ENCODE results near the gene TRIM9.
A peak's percentile ranks its signal among the peaks of the same experiment; 100 is the strongest.
"Not testable (repeated sequence)": the region's sequence is repeated elsewhere in the genome, so short reads cannot be mapped to it uniquely, and the experiment has no call there.

Gene TRIM9

DNA sequence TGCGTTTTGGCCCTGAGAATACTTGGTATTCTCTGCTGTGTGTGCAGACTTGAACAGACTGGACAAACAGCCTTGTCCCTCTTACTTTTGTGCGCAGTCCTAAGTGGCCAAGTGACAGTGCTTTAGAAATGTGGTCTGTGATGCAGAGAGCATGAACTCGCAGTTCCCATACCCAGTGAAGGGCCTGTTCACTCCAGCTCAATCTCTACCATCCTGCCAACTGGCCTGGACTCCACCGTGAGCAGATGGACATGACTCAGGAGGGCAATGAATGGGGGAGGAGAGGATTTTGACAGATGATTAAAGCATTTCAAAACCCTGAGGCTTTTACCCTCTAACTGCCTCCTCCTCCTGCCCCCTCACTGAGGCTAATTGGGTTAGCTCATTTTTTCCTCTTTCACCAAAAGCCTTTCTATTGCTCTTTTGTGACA, 88.1 kb downstream of the TRIM9 start:
- H3K27ac Mint-ChIP-seq = no peak overlapping the region
- DNase-seq (ENCODE audit: low spot score in 2 of 2) = no peak
- H3K4me3 Mint-ChIP-seq = no peak overlapping the region
- H3K4me1 Mint-ChIP-seq = no peaks in the 10 kb centered on the region
- no peaks in the 10 kb centered on the region for H3K9me3 Mint-ChIP-seq
- no peaks in the 10 kb centered on the region for H3K36me3 Mint-ChIP-seq
- peak; percentile 76 for ATAC-seq

DNA sequence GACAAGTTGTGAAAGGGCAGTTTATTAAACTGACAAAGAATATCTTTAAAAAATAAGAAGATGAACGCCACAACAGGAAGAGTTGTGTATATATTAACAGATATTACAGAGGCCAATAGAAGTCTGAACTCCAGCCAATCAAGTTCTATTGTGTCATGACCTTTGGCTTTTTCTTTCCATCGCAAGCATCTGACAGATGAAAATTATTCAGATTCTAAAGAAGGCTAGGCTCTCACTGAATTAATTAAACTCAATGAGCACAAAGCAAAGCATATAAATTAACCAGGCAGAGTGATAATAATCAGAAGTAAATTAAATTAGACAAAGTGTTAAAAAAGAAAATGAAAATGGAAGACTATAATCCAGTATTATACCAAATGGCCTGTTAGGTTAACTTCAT, 88.6 kb downstream of the TRIM9 start:
- H3K27ac Mint-ChIP-seq = no peak overlapping the region
- no peak overlapping the region for H3K4me3 Mint-ChIP-seq
- DNase-seq (ENCODE audit: low spot score in 2 of 2) (no peak), ATAC-seq (no peak)
- H3K9me3 Mint-ChIP-seq = no peaks in the 10 kb centered on the region
- H3K4me1 Mint-ChIP-seq = no peaks in the 10 kb centered on the region
- no peaks in the 10 kb centered on the region for H3K36me3 Mint-ChIP-seq

DNA sequence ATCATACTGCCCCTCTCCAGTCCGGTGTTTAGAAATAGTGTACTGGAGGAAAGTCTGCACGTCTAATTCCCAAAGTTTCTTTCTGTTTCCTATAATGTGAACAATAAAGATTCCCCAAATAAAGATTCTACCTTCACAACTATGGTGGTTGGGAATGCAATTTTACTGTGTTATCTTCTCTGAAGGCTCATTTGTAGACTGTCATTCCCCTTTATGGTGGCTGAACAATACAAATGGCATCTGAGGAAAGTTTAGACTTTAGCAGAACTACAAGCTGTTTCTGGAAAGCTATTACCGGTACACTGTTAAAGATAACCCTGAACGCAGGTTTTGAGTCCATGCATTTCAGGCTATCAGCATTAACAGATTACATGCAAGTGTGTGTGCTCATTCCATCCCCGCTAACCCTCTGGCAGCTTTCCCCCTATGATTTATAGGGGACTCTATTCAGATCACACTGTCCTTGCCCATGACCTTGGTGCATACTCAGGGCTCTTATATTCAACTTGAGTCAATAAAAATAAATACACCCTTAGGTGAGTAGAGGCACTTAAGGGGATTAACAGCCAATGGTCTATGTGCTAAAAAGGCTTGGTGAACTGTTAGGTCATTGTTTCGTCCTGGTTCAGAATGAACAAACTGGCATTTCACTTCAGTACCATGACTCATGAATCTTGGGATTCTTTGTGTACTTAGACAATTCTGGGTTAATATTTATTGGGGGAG, 89.9 kb downstream of the TRIM9 start:
- H3K27ac Mint-ChIP-seq = no peak overlapping the region
- no peaks in the 10 kb centered on the region for H3K4me1 Mint-ChIP-seq
- no peaks in the 10 kb centered on the region for H3K36me3 Mint-ChIP-seq
- ATAC-seq (peak; percentile 37), DNase-seq (ENCODE audit: low spot score in 2 of 2) (no peak)
- no peak overlapping the region for H3K4me3 Mint-ChIP-seq
- H3K9me3 Mint-ChIP-seq = no peaks in the 10 kb centered on the region

DNA sequence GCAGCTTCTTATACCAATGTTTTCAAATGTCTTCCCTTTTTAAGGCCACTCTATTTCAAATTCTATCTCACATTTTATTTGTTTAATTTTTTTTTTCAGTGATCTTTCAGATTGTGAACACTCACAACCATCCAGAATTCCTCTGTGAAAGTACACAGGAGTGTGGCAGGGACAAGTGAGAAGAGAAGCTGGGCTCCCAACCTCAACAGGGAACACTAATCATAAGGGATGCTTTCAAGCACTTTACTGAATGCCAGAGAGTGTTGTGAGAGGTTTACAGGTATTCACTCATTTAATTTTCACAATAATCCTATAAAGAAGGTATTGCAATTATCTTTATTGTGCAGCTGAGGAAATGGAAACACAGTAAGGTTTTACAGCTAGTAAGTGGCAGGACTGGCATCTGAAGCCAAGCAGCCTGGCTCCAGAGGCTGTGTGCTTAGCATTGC, 90.5 kb downstream of the TRIM9 start:
- Mint-ChIP-seq H3K36me3 (no peaks in the 10 kb centered on the region), H3K27ac (no peak overlapping the region), H3K9me3 (no peaks in the 10 kb centered on the region), H3K4me1 (no peaks in the 10 kb centered on the region), H3K4me3 (no peak overlapping the region)
- no peak for ATAC-seq
- DNase-seq (ENCODE audit: low spot score in 2 of 2) = no peak

DNA sequence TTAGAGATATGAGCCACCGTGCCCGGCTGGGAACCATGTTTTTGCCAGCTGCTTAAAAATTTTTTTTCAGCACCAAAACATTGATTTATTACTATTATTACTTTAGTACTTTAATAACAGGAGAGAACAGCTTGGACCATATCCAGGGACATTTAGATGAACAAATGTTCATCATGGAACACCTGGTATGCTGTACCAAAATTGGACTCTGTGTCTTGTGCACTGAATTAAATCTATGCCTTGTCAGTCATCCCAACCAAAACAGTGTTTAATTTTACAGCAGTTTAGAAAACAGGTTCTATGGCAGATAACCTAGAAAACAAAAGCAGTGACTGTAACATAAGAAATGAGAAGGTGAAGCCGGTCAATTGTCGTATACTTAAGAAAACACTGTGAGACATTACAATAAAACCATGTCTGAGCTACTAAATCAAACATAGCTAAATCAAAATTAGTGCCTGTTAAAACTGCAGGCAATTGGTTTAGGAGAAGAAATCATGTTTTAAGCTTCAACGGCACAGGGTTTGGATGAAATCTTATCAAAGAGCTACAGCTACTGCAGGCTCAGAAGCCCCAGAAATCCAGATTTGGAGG, 92.4 kb downstream of the TRIM9 start:
- H3K27ac Mint-ChIP-seq = no peak overlapping the region
- no peaks in the 10 kb centered on the region for H3K36me3 Mint-ChIP-seq
- H3K4me3 Mint-ChIP-seq = no peak overlapping the region
- DNase-seq (ENCODE audit: low spot score in 2 of 2) (no peak), ATAC-seq (no peak)
- H3K4me1 Mint-ChIP-seq = no peaks in the 10 kb centered on the region
- H3K9me3 Mint-ChIP-seq = no peaks in the 10 kb centered on the region

DNA sequence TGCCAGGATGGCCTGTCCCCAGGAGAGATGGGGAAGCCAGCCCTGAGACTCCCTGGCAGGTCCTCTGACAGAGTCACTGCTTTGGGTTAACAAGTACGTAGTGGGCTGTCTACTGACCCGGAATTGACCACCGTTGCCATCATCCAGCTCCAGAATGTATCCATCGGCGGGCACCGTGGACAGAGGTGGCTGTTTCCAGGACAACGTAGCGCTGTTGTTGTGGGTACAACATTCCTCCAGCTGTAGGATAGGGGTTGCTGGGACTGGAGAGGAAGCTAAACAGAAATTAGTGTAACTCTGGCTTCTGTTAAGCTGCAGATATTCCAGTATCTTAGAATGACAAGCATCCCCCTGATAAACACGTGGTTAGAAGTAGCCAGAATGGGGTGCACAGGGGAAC, 94.3 kb downstream of the TRIM9 start:
- Mint-ChIP-seq H3K36me3 (no peaks in the 10 kb centered on the region), H3K9me3 (no peaks in the 10 kb centered on the region)
- ATAC-seq = no peak

DNA sequence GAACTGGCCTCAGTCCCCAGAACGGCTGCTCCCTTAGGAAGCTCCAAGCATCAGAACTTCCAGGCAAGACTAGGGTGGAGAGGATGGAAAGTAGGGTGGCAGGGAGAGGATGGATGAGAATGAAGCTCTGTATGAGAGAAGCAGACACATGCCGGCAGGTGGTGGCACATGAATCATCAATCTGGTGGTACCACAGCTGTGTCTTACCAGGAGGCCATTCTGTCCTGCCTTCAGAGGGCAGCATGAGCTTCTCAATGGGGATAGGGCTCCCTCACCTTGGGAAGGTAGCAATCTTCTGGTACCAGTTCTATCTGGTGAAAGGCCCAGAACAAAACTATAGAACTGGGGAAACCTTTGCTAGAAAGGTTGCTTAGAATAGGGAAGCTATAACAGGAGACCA, 95.2 kb downstream of the TRIM9 start:
- Mint-ChIP-seq H3K27ac (no peak overlapping the region), H3K36me3 (no peaks in the 10 kb centered on the region), H3K9me3 (no peaks in the 10 kb centered on the region), H3K4me3 (no peak overlapping the region), H3K4me1 (no peaks in the 10 kb centered on the region)
- ATAC-seq (no peak), DNase-seq (ENCODE audit: low spot score in 2 of 2) (no peak)

More for the DNA sequence above, 94.3 kb downstream of the TRIM9 start:
- no peak overlapping the region for H3K27ac Mint-ChIP-seq
- DNase-seq (ENCODE audit: low spot score in 2 of 2) = no peak
- no peak overlapping the region for H3K4me3 Mint-ChIP-seq
- no peaks in the 10 kb centered on the region for H3K4me1 Mint-ChIP-seq

DNA sequence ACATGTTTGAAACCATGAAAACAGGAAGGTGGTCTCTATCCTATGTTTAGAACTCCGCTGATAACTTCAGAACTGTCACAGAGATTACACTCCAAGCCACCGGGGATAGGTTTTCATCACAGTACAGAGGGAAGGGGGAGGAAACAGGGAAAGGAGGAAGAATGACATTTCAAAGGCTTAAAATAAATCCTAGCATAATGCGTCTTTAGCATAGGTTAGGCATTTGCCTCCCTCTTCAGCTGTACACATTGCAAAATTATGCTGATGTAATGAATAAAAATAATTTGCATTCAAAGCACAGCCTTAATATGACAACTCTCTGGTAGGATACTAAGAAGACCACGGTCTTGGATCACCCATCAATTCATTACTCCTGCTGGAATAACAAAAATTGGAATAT, 96.3 kb downstream of the TRIM9 start:
- DNase-seq (ENCODE audit: low spot score in 2 of 2) (no peak), ATAC-seq (no peak)
- Mint-ChIP-seq H3K9me3 (no peaks in the 10 kb centered on the region), H3K27ac (no peak overlapping the region), H3K4me1 (no peaks in the 10 kb centered on the region), H3K4me3 (no peak overlapping the region), H3K36me3 (no peaks in the 10 kb centered on the region)

DNA sequence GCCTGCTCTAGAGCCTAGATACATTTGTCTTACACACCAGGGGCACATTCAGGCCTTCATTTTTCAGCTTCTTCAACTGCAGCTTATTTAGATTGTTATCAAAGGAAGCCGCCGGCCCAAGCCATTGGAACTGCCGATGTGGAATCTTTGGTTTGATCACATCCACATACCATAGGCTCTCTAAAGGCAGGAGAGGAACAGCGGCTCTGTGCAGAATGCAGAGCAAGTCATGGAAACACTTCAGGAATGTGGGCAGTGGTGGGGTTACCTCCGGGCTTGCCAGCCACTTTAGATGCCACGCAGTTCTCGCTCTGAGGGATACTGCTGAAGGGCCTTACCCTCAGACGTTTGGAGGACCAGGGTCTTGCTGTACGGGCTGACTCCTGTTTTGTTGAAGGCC, 97.2 kb downstream of the TRIM9 start:
- ATAC-seq = peak; percentile 8
- no peak overlapping the region for H3K27ac Mint-ChIP-seq
- no peak overlapping the region for H3K4me3 Mint-ChIP-seq
- no peaks in the 10 kb centered on the region for H3K36me3 Mint-ChIP-seq
- no peaks in the 10 kb centered on the region for H3K9me3 Mint-ChIP-seq
- DNase-seq (ENCODE audit: low spot score in 2 of 2) = no peak
- no peaks in the 10 kb centered on the region for H3K4me1 Mint-ChIP-seq

DNA sequence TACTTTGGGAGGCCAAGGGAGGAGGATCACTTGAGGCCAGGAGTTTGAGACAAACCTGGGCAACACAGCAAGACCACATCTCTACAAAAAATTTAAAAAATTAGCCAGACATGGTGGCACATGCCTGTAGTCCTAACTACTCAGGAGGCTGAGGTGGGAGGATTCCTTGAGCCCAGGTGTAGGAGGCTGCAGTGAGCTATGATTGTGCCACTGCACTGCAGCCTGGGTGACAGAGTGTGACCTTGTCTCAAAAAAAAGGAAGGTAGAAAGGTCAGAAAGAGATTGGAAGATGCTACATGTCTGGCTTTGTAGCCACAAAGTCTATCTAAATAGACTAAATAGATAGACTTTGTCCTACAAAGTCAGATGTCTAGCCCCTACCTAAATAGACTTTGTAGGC, 100.7 kb downstream of the TRIM9 start:
- not testable (repeated sequence) for DNase-seq (ENCODE audit: low spot score in 2 of 2); H3K4me1 Mint-ChIP-seq; H3K9me3 Mint-ChIP-seq; H3K4me3 Mint-ChIP-seq; ATAC-seq; H3K27ac Mint-ChIP-seq; H3K36me3 Mint-ChIP-seq

DNA sequence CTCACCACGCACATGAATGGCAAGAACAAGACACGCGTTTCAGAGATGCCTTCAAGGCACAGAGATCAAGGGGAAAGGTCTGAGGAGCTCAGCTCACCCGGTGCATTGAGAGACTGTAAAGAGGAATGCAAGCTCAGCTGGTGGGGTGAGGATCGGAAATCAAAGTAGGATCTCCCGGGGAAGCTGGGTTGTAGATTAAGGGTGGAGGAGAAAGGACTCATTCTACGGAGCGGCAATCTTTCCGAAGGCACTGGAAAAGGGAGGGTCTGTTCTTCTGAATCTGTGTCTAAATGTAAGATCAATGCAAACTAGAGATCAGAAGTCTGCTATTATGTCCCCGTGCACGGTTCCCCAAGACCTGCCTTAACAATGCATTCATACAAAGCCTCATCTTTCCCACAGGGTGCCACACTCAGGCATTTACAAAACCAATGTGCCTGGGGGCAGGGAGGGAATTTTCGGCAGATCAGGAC, 109.0 kb downstream of the TRIM9 start:
- H3K36me3 Mint-ChIP-seq = no peaks in the 10 kb centered on the region
- DNase-seq (ENCODE audit: low spot score in 2 of 2) (no peak), ATAC-seq (no peak)
- H3K9me3 Mint-ChIP-seq = no peaks in the 10 kb centered on the region
- no peaks in the 10 kb centered on the region for H3K4me1 Mint-ChIP-seq
- no peak overlapping the region for H3K4me3 Mint-ChIP-seq
- no peak overlapping the region for H3K27ac Mint-ChIP-seq

DNA sequence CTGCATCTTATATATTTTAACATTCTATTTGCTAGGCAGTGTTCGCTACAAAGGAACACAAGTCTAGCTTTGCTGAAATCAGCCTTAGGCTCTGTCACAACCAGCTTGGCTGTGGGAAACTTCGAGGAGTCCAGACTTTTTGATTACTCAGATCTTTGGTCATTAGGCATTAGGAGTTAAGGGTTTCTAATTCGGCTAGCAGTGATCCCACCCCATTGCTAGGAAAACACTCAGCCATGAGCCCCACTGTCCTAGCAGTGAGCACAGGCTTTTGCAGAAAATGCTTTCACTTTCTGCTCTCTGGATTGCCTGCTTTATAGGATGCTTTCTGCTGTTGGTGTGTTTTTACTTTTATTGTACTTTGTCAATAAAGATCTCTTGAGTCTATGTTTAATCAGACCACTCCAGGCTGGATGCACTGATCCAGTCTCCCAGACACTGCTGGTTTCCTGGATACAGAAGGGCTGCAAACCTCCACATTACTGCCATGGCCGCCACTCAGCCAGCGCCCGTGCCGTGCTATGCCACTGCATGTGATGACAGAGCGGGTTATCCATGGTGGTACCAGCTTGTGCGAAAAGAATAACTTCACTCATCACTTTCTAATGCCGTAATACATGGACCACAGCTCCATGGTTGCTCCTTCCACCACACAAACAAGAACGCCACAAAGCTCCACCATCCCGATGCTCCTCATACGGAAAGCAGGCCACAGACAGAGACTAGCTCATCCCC, 109.6 kb downstream of the TRIM9 start:
- H3K9me3 Mint-ChIP-seq = no peaks in the 10 kb centered on the region
- ATAC-seq (no peak), DNase-seq (ENCODE audit: low spot score in 2 of 2) (no peak)
- H3K36me3 Mint-ChIP-seq = no peaks in the 10 kb centered on the region
- H3K27ac Mint-ChIP-seq = no peak overlapping the region
- H3K4me3 Mint-ChIP-seq = no peak overlapping the region
- H3K4me1 Mint-ChIP-seq = no peaks in the 10 kb centered on the region

DNA sequence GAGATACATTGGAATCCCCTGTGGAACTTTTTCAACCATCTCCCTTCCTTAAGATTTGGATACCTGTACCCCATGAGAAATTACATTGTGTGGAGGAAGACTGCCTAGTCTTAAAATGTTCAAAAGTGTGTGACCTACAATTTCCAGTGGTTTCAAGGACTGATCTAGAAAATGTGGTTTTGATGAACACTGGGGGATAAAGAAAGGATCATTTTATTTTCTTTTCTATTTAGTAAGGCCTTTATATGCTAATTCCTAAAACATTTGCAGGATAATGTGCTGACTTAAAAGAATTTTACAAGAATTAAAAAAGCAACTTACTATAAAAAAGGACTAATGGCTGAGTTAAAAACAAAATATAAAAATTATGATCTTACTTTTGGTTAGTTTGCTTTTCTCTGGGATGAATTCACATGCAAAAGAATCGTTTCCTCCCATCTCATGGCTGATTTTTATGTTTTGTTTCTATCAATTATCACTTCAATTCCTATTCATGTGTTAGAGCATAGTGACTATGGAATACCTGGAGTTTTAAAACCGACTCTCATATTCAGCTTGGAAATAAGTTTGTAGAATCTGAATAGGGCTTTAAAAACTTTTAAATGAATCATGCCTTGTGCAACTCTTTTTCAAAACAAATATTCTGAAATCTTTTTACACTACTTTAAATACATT, 110.7 kb downstream of the TRIM9 start:
- no peak for DNase-seq (ENCODE audit: low spot score in 2 of 2)
- no peaks in the 10 kb centered on the region for H3K4me1 Mint-ChIP-seq
- H3K4me3 Mint-ChIP-seq = no peak overlapping the region
- H3K9me3 Mint-ChIP-seq = no peaks in the 10 kb centered on the region
- no peak for ATAC-seq
- H3K27ac Mint-ChIP-seq = no peak overlapping the region
- H3K36me3 Mint-ChIP-seq = no peaks in the 10 kb centered on the region

DNA sequence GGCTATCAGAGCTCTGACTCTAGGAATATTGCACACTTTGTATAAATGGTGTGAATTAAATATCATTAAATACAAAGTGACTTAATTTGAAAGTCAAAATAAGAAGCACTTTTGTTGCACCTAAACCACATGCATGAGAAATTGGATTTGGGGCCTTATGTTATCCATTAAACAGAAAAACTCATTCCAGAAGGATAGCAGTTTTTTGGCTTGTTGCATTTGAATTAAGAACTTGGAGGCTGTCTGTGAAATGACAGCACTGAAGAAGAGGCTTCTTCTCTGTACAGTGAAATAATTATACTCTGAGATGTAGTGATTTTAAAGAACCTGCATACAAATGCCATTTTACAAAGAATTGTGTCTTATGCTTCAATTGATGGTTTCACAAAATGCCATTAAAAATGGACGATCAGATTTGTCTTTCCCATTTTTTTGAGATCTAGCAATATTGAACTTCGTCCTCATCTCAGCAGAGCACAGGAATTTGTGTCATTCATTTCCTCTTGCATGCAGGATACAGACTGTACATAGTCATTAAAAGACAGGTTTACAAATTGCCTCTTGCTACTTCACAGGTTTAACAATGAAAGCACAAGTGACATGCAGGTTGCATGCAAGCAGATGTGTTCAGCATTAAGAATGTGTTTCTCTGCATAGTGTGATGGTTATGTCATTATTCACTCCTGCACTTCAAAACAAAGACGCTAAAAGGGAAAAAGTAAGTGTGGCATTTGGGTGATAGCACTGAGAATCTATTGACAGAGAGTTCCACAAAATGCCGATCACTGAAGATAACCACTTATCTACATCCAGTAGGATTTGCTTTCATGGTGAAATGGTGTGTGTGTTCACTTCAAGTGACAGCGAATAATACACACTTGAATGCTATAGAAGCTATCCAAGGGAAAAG, 114.7 kb downstream of the TRIM9 start:
- Mint-ChIP-seq H3K27ac (no peak overlapping the region), H3K36me3 (no peaks in the 10 kb centered on the region), H3K9me3 (no peaks in the 10 kb centered on the region), H3K4me1 (no peaks in the 10 kb centered on the region), H3K4me3 (no peak overlapping the region)
- DNase-seq (ENCODE audit: low spot score in 2 of 2) = no peak
- ATAC-seq = no peak

DNA sequence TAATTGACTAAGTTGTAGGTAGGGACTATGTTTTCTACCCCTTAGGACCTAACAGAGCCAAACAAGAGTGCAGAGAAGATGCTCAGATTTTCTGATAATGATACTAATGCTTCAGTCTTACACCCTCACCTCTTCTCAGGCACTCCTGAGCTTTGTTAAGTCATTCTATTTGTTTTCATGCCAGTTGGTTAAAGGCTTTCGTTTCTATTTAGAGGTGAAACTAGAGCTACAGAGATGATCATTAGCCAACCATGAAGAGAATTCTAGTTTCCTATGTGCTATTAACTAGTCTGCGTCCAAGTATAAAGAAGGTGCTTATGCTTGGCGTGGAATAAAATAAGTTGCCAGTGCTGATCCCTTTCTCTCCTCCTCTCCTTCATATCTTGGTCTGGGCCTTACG, 116.0 kb downstream of the TRIM9 start:
- ATAC-seq (no peak), DNase-seq (ENCODE audit: low spot score in 2 of 2) (no peak)
- Mint-ChIP-seq H3K36me3 (no peaks in the 10 kb centered on the region), H3K4me1 (no peaks in the 10 kb centered on the region), H3K27ac (no peak overlapping the region), H3K4me3 (no peak overlapping the region), H3K9me3 (no peaks in the 10 kb centered on the region)
